NCI-H1930 (cell line): ENCODE results near the gene RTF1.

Source experiments
- DNase-seq, 2 experiments: peaks; one replicate each; lab custom pipeline; 2025; lab: John Stamatoyannopoulos, UW

Gene RTF1

GRCh38 chr15:41487802-41488201 lies 70.9 kb downstream of the RTF1 start:
- DNase-seq: no peak

DNA sequence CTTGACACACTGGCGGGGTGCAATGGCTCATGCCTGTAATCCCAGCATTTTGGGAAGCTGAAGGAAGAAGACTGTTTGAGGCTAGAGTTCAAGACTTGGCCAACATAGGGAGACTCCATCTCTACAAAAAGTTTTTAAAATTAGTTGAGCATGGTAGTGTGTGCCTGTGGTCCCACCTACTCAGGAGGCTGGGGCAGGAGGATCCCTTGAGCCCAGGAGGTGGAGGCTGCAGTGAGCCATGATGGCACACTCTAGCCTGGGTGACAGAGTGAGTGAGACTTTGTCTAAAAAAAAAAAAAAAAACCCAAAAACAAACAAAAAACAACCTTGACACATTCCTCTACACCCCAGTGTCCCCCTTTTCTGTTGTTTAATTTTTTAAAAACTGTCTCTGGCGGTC lies 72.7 kb downstream of the RTF1 start:
- no peak for DNase-seq

GRCh38 chr15:41490355-41490754 lies 73.5 kb downstream of the RTF1 start:
- no peak for DNase-seq

DNA sequence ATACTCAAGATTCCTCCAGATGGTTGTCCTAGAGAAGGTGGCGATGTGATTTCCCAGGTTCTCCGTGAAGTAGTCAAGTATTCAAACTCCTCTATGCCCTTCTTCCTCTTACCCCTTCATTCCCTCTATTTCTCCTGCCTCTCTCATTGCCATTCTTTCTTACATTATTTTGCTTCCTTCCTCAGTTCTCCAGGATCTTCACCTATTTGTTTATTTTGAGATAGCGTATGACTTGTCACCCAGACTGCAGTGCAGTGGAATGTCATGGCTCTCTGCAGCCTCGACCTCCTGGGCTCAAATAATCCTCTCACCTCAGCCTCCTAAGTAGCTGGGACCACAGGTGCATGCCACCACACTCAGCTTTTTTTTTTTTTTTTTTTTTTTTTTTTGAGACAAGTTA lies 75.0 kb downstream of the RTF1 start:
- DNase-seq: no peak

DNA sequence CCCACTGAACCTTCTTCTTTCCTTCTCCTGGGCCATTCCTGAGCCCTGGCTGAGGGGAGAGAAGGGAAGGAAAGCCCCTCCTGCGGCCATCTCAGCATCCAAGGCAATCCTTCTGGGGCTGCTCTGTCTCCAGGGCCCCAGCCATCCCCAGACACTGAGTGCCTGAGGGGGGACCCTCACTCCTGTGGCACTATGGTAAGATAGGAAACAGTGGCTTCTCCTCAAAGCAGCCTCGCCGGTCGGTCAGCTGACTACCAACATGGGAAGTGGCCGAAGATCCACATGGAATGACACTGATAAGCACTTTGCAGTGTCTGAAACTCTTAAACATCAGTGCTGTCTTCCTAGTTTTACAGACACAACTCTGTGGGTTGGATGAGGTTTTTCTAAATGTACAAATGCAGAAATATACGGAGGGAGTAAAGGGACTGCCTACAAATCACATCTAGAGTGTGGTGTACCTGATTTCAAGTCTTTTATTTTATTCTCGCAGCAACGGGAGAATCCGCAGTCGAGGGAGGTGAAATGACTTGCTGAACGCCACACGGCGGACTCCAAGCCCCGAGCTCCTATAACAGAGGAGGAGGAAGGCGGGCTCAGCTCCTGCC lies 75.8 kb downstream of the RTF1 start:
- no peak for DNase-seq

DNA sequence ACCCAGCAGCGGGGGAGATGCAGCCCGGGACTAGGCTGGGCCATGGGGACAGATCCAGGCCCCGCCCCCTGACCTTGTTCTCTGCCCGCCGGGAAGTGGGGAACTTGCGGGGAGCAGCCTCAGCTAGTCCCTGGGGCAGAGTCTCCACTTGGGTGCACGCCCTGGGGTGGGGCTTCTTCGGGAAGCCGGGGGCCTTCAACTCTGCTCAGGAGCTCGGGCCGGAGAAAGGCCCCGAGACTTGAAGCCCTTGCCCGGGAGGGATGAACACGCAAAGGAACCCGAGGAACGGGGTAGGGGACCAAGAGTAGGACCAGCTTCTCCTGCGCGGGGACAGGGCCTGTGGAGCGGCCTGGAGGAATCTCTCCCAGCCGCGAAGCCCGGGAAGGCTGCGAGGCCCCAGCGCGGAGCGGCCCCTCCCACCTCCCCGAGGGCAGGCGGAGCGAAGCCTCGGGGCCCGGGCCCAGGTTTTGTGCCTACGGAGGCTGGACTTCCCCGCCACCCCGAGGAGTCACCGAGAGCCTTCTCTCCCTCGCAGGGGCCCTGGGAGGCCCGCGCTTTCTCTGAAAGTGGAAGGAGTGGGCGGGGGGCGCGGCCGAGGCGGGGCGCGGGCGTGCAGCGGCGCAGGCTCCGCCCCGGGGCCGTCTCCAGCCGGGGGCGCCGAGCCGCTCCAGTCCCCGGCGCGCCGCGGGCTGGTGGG lies 76.5 kb downstream of the RTF1 start, which contains the start of gene ITPKA:
Gene ITPKA (plus strand): TSS at position 670 of the 697 bp plus-strand sequence. CDS start 54 bp downstream, outside the sequence.
- peak; percentile 51 to 59 for DNase-seq

DNA sequence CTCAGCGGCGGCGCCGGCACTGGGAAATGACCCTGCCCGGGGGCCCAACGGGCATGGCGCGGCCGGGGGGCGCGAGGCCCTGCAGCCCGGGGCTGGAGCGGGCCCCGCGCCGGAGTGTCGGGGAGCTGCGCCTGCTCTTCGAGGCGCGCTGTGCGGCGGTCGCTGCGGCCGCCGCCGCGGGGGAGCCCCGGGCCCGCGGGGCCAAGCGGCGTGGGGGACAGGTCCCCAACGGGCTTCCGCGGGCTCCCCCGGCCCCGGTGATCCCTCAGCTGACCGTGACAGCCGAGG lies 77.0 kb downstream of the RTF1 start:
- no peak for DNase-seq

DNA sequence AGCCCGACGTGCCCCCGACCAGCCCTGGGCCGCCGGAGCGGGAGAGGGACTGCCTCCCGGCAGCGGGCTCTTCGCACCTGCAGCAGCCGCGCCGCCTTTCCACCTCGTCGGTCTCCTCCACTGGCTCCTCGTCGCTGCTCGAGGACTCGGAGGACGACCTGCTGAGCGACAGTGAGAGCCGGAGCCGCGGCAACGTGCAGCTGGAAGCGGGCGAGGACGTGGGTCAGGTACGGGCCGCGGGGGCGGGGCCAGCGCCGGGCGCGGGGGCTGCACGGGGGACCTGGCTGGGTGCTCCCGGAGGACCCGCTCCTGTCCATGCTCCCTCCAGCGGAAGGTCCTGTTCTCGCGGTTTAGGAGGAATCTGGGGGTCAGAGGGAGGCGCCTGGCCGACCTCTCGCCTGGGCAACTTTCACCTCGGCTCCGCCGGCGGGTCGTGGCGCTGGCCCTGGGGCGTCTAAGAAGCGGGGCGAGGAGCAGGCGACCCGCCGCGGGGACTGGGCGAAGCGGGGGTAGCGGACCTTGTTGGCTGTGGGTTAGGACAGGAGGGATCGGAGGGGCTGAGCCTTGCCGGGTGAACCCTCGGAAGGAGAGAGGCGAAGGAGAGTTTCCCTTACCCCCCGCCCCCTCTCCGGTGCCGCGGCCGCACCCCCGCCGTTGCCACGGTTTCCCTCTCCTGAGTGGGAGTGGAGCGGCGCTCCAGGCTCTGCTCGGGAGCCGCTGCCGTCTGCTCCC lies 77.5 kb downstream of the RTF1 start:
- DNase-seq: no peak

- DNase-seq: no peak
Observed at GRCh38 chr15:41494922-41495735, 78.2 kb downstream of the RTF1 start.

- DNase-seq: no peak
Observed at GRCh38 chr15:41495736-41496599, 79.1 kb downstream of the RTF1 start.

GRCh38 chr15:41498657-41499056 lies 81.8 kb downstream of the RTF1 start:
- DNase-seq: no peak

GRCh38 chr15:41499109-41499851 lies 82.4 kb downstream of the RTF1 start:
- DNase-seq: no peak

- DNase-seq: no peak
Observed at GRCh38 chr15:41501191-41501917, 84.5 kb downstream of the RTF1 start.

DNA sequence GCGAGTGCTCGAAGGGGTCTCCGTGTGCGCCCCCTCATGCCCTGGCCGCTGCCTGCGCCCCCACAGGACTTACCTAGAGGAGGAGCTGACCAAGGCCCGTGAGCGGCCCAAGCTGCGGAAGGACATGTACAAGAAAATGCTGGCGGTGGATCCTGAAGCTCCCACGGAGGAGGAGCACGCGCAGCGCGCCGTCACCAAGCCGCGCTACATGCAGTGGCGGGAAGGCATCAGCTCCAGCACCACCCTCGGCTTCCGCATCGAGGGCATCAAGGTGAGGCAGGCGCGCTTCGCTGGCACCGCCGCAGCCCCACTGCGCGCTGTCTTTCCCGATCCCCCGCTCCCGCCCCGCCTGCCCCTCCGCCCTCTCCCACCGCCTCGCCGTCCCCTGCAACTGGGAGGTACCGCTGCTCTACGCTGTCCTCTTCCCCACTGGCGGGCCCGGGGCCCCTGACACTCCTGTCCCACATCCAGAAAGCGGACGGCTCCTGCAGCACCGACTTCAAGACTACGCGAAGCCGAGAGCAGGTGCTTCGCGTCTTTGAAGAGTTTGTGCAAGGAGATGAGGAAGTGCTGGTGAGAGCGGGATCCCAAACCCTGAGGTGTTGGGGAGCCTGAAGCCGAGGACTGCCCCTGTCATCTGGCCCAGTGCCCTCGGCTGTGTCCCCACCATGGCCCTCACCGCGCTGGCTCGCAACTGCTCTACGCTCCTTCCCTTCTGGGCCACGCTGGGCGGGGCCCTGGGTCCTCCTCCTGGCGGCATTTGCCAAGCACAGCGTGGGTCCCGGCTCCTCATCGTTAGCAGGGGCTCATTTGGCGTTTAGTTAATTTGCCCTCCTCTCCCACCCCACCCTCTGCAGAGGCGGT lies 85.3 kb downstream of the RTF1 start:
- DNase-seq: no peak

GRCh38 chr15:41502795-41503668 lies 86.1 kb downstream of the RTF1 start:
- no peak for DNase-seq

- DNase-seq: no peak
Observed at GRCh38 chr15:41503669-41504010, 86.7 kb downstream of the RTF1 start.

DNA sequence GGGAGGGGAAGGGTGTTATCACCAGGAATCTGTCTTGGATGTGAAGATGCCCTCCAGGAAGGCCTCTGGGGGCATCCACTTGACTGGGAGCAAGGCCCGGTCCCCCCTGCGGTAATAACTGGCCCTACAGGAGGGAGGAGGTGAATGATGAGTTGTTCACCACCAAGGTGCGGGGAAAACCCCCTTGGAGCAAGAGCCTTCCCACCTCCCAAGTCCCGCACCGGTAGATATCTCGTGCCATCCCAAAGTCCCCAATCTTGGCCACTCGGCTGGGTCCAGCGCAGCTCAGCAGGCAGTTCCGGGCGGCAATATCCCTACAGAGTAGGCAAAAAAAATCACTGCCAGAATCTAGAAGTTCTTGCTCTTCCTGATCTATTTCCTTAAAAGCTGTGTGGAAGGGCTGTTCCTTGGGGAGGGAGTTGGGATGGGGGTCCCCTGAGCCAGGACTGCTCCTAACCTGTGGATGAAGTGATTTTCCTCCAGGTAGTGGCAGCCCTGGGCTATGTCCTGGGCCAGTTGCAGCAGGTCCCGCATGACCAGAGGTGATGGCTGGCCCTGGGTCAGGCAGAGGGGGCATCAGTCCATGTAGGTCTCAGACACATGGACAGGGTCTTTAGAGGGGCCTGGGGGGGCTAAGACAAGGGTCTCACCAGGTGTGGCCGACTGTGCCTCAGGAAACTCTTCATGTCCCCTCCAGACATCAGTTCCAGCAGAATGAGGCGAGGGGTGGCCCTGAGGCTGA lies 88.0 kb downstream of the RTF1 start:
- no peak for DNase-seq

GRCh38 chr15:41505776-41506175 lies 88.9 kb downstream of the RTF1 start:
- no peak for DNase-seq
